OCI-LY7 (cell line): ENCODE measurements around the gene PCDH12. TPM values are rescaled to one million over a fixed set of nuclear protein-coding genes. Genes with fewer than 3 reads are reported as not detected.

Source experiments
- BruUV-seq: library from RNA; stranded (reverse); fragments of 400-500 nt; replicated peaks from 2 replicates; lab custom pipeline; 2021; lab: Mats Ljungman, UMichigan
- CTCF ChIA-PET: fragments of 300-600 bp; sonication (Branson Sonifier 250); formaldehyde crosslinking; loops from one replicate; lab custom pipeline; 2022; ENCODE audit warnings: antibody characterized with exemption; ENCODE audit not compliant: unreplicated experiment; lab: Charles Lee
- POLR2A ChIA-PET: fragments of 300-600 bp; sonication (Branson Sonifier 250); formaldehyde crosslinking; loops from one replicate; lab custom pipeline; 2022; ENCODE audit warnings: antibody characterized with exemption; lab: Charles Lee
- DNase-seq: peaks from one replicate; pipeline ENCODE4 v3.0.0-alpha.2; 2015; ENCODE audit warnings: low spot score
- H2AFZ ChIP-seq: fragments of 200-600 bp; sonication (generic), shearing (Covaris generic); 2 replicates; pipeline ENCODE4 v1.6.1; 2014; ENCODE audit warnings: mild to moderate bottlenecking, antibody characterized with exemption, low read length, moderate library complexity
- H3K27ac ChIP-seq: fragments of 200-600 bp; sonication (generic); 2 replicates; pipeline ENCODE4 v1.5.1; 2014; ENCODE audit warnings: mixed run types, low read depth, mild to moderate bottlenecking, moderate library complexity, low read length, inconsistent platforms; ENCODE audit not compliant: poor library complexity, severe bottlenecking
- H3K36me3 ChIP-seq: fragments of 200-600 bp; sonication (generic); 2 replicates; pipeline ENCODE4 v1.6.1; 2014; ENCODE audit warnings: mild to moderate bottlenecking, antibody characterized with exemption, low read length, moderate library complexity, mixed read lengths; ENCODE audit not compliant: insufficient read depth
- H3K4me1 ChIP-seq: fragments of 200-600 bp; sonication (generic); 2 replicates; pipeline ENCODE4 v1.5.1; 2014; ENCODE audit warnings: mild to moderate bottlenecking, low read length; ENCODE audit not compliant: insufficient read depth, poor library complexity, severe bottlenecking
- H3K4me2 ChIP-seq: fragments of 200-600 bp; sonication (generic); 2 replicates; pipeline ENCODE4 v1.6.1; 2014; ENCODE audit warnings: mild to moderate bottlenecking, low read length
- H3K4me3 ChIP-seq: fragments of 200-600 bp; sonication (generic); 2 replicates; pipeline ENCODE4 v1.5.1; 2014; ENCODE audit warnings: mild to moderate bottlenecking, low read depth, low read length; ENCODE audit not compliant: poor library complexity, severe bottlenecking
- H3K79me2 ChIP-seq: fragments of 200-600 bp; sonication (generic); 2 replicates; pipeline ENCODE4 v1.6.1; 2016; ENCODE audit warnings: low read depth, mild to moderate bottlenecking, low read length, moderate library complexity, mixed read lengths; ENCODE audit not compliant: insufficient read depth
- H3K9me2 ChIP-seq: fragments of 200-600 bp; sonication (generic); 2 replicates; pipeline ENCODE4 v1.6.1; 2016; ENCODE audit warnings: mild to moderate bottlenecking, low read length, mixed read lengths; ENCODE audit not compliant: insufficient read depth
- H3K9me3 ChIP-seq: fragments of 200-600 bp; sonication (generic); 2 replicates; pipeline ENCODE4 v1.6.1; 2014; ENCODE audit warnings: mild to moderate bottlenecking, mixed run types, low read length, mixed read lengths
- H4K20me1 ChIP-seq: fragments of 200-600 bp; sonication (generic); 2 replicates; pipeline ENCODE4 v1.6.1; 2014; ENCODE audit warnings: mild to moderate bottlenecking, antibody characterized with exemption, low read length, moderate library complexity, mixed read lengths; ENCODE audit not compliant: insufficient read depth
- EZH2phosphoT487 ChIP-seq: fragments of 200-600 bp; sonication (generic); IDR thresholded peaks from 2 replicates; pipeline ENCODE4 v1.6.1; 2018; ENCODE audit warnings: low read depth, borderline replicate concordance, mild to moderate bottlenecking, mixed run types, antibody characterized with exemption, low read length, moderate library complexity, mixed read lengths
- intact Hi-C: fragments of 100-400 bp; cut with micrococcal nuclease; formaldehyde crosslinking; loops from one replicate; pipeline ENCODE4 v1.10.0; 2022; ENCODE audit not compliant: unreplicated experiment
- total RNA-seq, 2 experiments: library from RNA; depleted of rRNA in 1 of 2; stranded (reverse); fragments of >200 nt in 1 of 2; shearing (Covaris generic) in 1 of 2; gene quantifications; 2 replicates each; pipeline ENCODE4 v1.2.3, GENCODE V29; 2014 to 2022
- TF ChIP-seq, protein P1 (sequence below): fragments of 200-600 bp; sonication (generic); conservative IDR thresholded peaks from 2 replicates; pipeline ENCODE4 v1.5.1; 2014; ENCODE audit warnings: mild to moderate bottlenecking, antibody characterized with exemption, low read length, moderate library complexity, mixed read lengths

Gene PCDH12
- total RNA-seq, 2 experiments from 2014 or later, result 0.03 TPM; not detected in 1

DNA sequence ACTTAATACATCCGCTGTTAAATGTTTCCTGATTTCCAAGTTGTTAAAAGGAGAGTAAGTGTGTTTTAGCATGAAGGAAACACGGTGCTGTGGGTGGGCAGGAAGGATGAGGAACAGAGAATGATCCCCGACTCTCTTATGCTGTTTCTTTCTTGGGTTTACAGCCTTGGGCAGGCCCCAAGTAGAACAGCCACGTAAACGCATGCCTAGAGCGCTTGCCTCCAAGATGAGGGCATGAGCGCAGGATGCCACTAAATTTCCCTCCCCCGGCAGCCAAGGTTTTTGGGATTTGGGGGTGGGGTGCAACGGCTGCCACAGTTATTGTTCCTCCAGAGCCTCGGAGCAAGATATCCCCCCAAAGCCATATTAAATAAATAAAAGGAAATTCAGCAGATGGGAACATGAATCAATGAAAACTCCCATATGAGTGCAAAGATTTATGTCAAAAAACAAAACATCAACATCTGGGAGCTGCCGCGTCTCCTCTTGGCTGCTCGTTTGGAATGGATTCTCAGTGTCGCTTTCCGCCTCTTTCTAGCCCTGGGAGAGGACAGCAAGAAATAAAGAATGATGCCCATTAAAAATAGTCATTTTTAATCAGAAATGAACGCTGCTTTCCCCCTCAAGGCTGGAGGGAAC, 44.3 kb downstream of the PCDH12 start:
- Histone ChIP-seq H3K79me2 (no peaks in the 10 kb centered on the region), H2AFZ (peak overlapping the region; percentile 71), H3K36me3 (no peaks in the 10 kb centered on the region), H4K20me1 (no peaks in the 10 kb centered on the region), H3K4me1 (peaks cover 36% of the 10 kb centered on the region), H3K9me3 (no peaks in the 10 kb centered on the region), H3K27ac (no peak overlapping the region), H3K9me2 (no peaks in the 10 kb centered on the region), H3K4me3 (peak overlapping the region; percentile 5), H3K4me2 (peak overlapping the region; percentile 54; the same call in 1 of the 2 replicates)
- intact Hi-C loops, result loop anchor here (1.0 kb wide), 1 partner anchor 47 kb away; no protein-coding TSS in a partner anchor
- TF ChIP-seq, protein P1, sequence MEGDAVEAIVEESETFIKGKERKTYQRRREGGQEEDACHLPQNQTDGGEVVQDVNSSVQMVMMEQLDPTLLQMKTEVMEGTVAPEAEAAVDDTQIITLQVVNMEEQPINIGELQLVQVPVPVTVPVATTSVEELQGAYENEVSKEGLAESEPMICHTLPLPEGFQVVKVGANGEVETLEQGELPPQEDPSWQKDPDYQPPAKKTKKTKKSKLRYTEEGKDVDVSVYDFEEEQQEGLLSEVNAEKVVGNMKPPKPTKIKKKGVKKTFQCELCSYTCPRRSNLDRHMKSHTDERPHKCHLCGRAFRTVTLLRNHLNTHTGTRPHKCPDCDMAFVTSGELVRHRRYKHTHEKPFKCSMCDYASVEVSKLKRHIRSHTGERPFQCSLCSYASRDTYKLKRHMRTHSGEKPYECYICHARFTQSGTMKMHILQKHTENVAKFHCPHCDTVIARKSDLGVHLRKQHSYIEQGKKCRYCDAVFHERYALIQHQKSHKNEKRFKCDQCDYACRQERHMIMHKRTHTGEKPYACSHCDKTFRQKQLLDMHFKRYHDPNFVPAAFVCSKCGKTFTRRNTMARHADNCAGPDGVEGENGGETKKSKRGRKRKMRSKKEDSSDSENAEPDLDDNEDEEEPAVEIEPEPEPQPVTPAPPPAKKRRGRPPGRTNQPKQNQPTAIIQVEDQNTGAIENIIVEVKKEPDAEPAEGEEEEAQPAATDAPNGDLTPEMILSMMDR, result no peak
- TF ChIP-seq EZH2phosphoT487, result no peak
- BruUV-seq, result no TSS peak
- CTCF ChIA-PET, result interaction anchor here (0.9 to 1.0 kb wide), 2 partner anchors 10 to 47 kb away, joined by 3 read pairs; partner anchors contain the start of gene DELE1
- POLR2A ChIA-PET, result interaction anchor here (1.2 to 5.0 kb wide), 3 partner anchors 10 to 55 kb away, joined by 6 to 23 read pairs (median 16); partner anchors contain the start of genes DELE1 and RNF14
- no peak for DNase-seq

DNA sequence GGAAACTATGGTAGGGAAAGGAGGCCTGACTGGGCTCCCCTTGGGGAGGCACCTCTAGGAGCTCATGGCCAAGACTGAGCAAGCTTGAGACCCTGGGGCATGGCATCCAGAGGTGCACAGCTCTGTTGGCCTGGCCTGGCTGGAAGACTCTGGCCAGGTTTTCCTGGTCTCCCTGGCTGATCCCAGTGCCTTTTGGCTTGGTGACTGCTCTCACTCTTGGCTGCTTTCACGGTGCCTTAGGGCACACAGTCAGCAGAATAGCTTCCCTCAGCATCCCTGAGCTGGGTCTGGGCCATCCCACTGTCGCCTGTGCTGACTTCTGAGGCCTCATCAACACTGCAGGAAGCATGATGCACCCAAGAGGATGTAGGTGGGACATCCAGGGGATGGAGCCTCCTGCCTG, 47.7 kb downstream of the PCDH12 start:
- BruUV-seq, result no TSS peak
- intact Hi-C loops, result no loop called here
- CTCF ChIA-PET, result no interaction called here

More for the DNA sequence above, 47.7 kb downstream of the PCDH12 start:
- H3K9me2 ChIP-seq, result no peaks in the 10 kb centered on the region
- no peak overlapping the region for H3K4me2 ChIP-seq
- H4K20me1 ChIP-seq, result no peaks in the 10 kb centered on the region
- no peaks in the 10 kb centered on the region for H3K36me3 ChIP-seq
- no peaks in the 10 kb centered on the region for H3K9me3 ChIP-seq
- no peak overlapping the region for H3K4me3 ChIP-seq
- TF ChIP-seq EZH2phosphoT487, result no peak
- TF ChIP-seq, protein P1, result no peak
- POLR2A ChIA-PET, result interaction anchor here (1.4 kb wide), 1 partner anchor 13 kb away, joined by 4 read pairs; the partner anchor contains the start of gene DELE1
- H3K79me2 ChIP-seq, result no peaks in the 10 kb centered on the region
- H3K27ac ChIP-seq, result no peak overlapping the region
- DNase-seq, result no peak
- peaks cover 15% of the 10 kb centered on the region for H3K4me1 ChIP-seq
- no peak overlapping the region for H2AFZ ChIP-seq
